C4-2B (cell line): ENCODE data around the gene PARD3B.

ENCODE experiments used
- CTCF ChIP-seq: fragments of 450-650 bp; conservative IDR thresholded peaks from 2 replicates; pipeline ENCODE4 v1.5.1; 2017; ENCODE audit warnings: mild to moderate bottlenecking
- ZFX ChIP-seq: fragments of 450-650 bp; IDR thresholded peaks from 2 replicates; pipeline ENCODE4 v1.6.1; 2017

- TF ChIP-seq CTCF (no peak), ZFX (no peak)
Observed at GRCh38 chr2:205405194-205405593, 859.9 kb downstream of the PARD3B start.
